Measurements from ENCODE around the gene TUSC2. TPM values are rescaled to one million over a fixed set of nuclear protein-coding genes. Genes with fewer than 3 reads are reported as not detected.

Gene TUSC2
- total and polyA plus RNA-seq, 2 of the 13 experiments (the other 11 are each of a cell fraction or from before 2014, with no cell fraction given): 36.7 to 39.1 TPM

GRCh38 chr3:50278123-50278879 lies 49.7 kb downstream of the TUSC2 start:
- H3K27me3 ChIP-seq (ENCODE audit: control insufficient read depth in 1 of 2, insufficient read depth in 2 of 2, low read length in 2 of 2): no peaks in the 10 kb centered on the region
- ChIA-PET CTCF (ENCODE audit: low intra/inter-chr PET ratio, low total read pairs) (no interaction called here), POLR2A (interaction anchor here (1.1 to 6.2 kb wide), 8 partner anchors 8 to 46 kb away, joined by 3 to 28 read pairs (median 6); partner anchors contain the start of genes HYAL3, IFRD2 and NAA80)
- DNase-seq (ENCODE audit: low spot score): no peak
- H3K4me1 ChIP-seq (ENCODE audit: insufficient read depth, low read length): peaks cover 42% of the 10 kb centered on the region
- H3K9me3 ChIP-seq (ENCODE audit: low read length): no peaks in the 10 kb centered on the region
- H3K36me3 ChIP-seq (replicated peaks in 1 of 2; ENCODE audit: control insufficient read depth in 1 of 2, insufficient read depth in 2 of 2, low read length in 2 of 2): peaks cover 14 to 30% of the 10 kb centered on the region in 2 experiments
- peak; percentile 17 for ATAC-seq
- TF ChIP-seq, protein P1, sequence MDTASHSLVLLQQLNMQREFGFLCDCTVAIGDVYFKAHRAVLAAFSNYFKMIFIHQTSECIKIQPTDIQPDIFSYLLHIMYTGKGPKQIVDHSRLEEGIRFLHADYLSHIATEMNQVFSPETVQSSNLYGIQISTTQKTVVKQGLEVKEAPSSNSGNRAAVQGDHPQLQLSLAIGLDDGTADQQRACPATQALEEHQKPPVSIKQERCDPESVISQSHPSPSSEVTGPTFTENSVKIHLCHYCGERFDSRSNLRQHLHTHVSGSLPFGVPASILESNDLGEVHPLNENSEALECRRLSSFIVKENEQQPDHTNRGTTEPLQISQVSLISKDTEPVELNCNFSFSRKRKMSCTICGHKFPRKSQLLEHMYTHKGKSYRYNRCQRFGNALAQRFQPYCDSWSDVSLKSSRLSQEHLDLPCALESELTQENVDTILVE (CRISPR knock-in tag; IDR thresholded peaks at IDR 0.05): no peak
- TF ChIP-seq SNAI1 (CRISPR knock-in tag; IDR thresholded peaks at IDR 0.05; ENCODE audit: borderline replicate concordance) (no peak), ZNF556 (CRISPR knock-in tag; IDR thresholded peaks at IDR 0.05; ENCODE audit: borderline replicate concordance) (no peak), ZFYVE20 (CRISPR knock-in tag; IDR thresholded peaks at IDR 0.05; ENCODE audit: borderline replicate concordance, low read depth) (no peak), RBM22 (optimal IDR thresholded peaks at IDR 0.05; ENCODE audit: low read length) (peak; percentile 84), GPN1 (CRISPR knock-in tag; IDR thresholded peaks at IDR 0.05; ENCODE audit: borderline replicate concordance) (no peak), ZNF292 (CRISPR knock-in tag; IDR thresholded peaks at IDR 0.05; ENCODE audit: borderline replicate concordance, low read depth) (no peak), ZSCAN30 (CRISPR knock-in tag; IDR thresholded peaks at IDR 0.05) (no peak), ZNF773 (CRISPR knock-in tag; IDR thresholded peaks at IDR 0.05; ENCODE audit: borderline replicate concordance) (no peak), EP300 (IDR thresholded peaks at IDR 0.05; ENCODE audit: low read depth in 2 of 2, low read length in 2 of 2) (no peak), EP300 (CRISPR knock-in tag; IDR thresholded peaks at IDR 0.05; ENCODE audit: borderline replicate concordance) (0 out of 2 replicates have a peak, but pooled peaks have one; percentile 30), PCBP1 (IDR thresholded peaks at IDR 0.05; ENCODE audit: borderline replicate concordance, low read depth, low read length) (no peak), FOXA1 (IDR thresholded peaks at IDR 0.05) (no peak), FOXA1 (CRISPR knock-in tag; IDR thresholded peaks at IDR 0.05) (peak; percentile 46)
- TF ChIP-seq, protein P2, sequence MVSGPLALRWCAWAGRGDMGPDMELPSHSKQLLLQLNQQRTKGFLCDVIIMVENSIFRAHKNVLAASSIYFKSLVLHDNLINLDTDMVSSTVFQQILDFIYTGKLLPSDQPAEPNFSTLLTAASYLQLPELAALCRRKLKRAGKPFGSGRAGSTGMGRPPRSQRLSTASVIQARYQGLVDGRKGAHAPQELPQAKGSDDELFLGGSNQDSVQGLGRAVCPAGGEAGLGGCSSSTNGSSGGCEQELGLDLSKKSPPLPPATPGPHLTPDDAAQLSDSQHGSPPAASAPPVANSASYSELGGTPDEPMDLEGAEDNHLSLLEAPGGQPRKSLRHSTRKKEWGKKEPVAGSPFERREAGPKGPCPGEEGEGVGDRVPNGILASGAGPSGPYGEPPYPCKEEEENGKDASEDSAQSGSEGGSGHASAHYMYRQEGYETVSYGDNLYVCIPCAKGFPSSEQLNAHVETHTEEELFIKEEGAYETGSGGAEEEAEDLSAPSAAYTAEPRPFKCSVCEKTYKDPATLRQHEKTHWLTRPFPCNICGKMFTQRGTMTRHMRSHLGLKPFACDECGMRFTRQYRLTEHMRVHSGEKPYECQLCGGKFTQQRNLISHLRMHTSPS (CRISPR knock-in tag; IDR thresholded peaks at IDR 0.05; ENCODE audit: low read depth): no peak
- TF ChIP-seq, protein P3, sequence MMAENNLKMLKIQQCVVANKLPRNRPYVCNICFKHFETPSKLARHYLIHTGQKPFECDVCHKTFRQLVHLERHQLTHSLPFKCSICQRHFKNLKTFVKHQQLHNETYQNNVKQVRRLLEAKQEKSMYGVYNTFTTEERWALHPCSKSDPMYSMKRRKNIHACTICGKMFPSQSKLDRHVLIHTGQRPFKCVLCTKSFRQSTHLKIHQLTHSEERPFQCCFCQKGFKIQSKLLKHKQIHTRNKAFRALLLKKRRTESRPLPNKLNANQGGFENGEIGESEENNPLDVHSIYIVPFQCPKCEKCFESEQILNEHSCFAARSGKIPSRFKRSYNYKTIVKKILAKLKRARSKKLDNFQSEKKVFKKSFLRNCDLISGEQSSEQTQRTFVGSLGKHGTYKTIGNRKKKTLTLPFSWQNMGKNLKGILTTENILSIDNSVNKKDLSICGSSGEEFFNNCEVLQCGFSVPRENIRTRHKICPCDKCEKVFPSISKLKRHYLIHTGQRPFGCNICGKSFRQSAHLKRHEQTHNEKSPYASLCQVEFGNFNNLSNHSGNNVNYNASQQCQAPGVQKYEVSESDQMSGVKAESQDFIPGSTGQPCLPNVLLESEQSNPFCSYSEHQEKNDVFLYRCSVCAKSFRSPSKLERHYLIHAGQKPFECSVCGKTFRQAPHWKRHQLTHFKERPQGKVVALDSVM (CRISPR knock-in tag; IDR thresholded peaks at IDR 0.05): no peak
- H3K4me3 ChIP-seq (replicated peaks in 1 of 3; ENCODE audit: insufficient read depth in 1 of 3, low read depth in 2 of 3, low read length in 3 of 3): no peak overlapping the region
- BruUV-seq (replicated peaks): no TSS peak
- no peak overlapping the region for H3K27ac ChIP-seq (ENCODE audit: extremely low read length, insufficient read depth, low read length)
- 86% methylated on average over 4 of the region's 4 CpGs for WGBS (ENCODE audit: low lambda C conversion rate)
- no peaks in the 10 kb centered on the region; the same call in 1 of the 2 replicates for H4K20me1 ChIP-seq (ENCODE audit: insufficient read depth, low read length)
- H2AFZ ChIP-seq (ENCODE audit: low read length): no peak overlapping the region
- H3K79me2 ChIP-seq (ENCODE audit: insufficient read depth, low read length): no peaks in the 10 kb centered on the region
- H3K9ac ChIP-seq (ENCODE audit: insufficient read depth, low read depth, low read length): no peak overlapping the region
- H3K4me2 ChIP-seq (ENCODE audit: low read depth, low read length): no peak overlapping the region
- intact Hi-C loops (cut with micrococcal nuclease; ENCODE audit: unreplicated experiment): no loop called here
- no peak for FAIRE-seq
- in situ Hi-C loops (cut with HindIII; ENCODE audit: extremely low pct_ligation_motif_present, low pct_unique_long_range_greater_than_20kb): loop anchor here (10.0 kb wide), 1 partner anchor 84 kb away; the partner anchor contains the start of gene GNAT1

All from HepG2 (cell line).